A673 (cell line): ENCODE data around the gene NES.

Experiments used
- CTCF ChIP-seq: fragments of 300-800, 200-600 bp; sonication (generic); conservative IDR thresholded peaks from 2 replicates; pipeline ENCODE4 v1.5.1; 2017; ENCODE audit warnings: low read depth, mild to moderate bottlenecking, antibody characterized with exemption, low read length, moderate library complexity, mixed read lengths
- EZH2 ChIP-seq: fragments of 200-600 bp; sonication (generic); IDR thresholded peaks from 2 replicates; pipeline ENCODE4 v1.6.1; 2017; ENCODE audit warnings: borderline replicate concordance, low read depth, mild to moderate bottlenecking, mixed read lengths, antibody characterized with exemption, low read length; ENCODE audit not compliant: poor library complexity, severe bottlenecking

GRCh38 chr1:156667610-156667967, 9.6 kb downstream of the NES start:
- TF ChIP-seq CTCF (no peak), EZH2 (no peak)
